Measurements from ENCODE around the gene HMOX1.

DNA sequence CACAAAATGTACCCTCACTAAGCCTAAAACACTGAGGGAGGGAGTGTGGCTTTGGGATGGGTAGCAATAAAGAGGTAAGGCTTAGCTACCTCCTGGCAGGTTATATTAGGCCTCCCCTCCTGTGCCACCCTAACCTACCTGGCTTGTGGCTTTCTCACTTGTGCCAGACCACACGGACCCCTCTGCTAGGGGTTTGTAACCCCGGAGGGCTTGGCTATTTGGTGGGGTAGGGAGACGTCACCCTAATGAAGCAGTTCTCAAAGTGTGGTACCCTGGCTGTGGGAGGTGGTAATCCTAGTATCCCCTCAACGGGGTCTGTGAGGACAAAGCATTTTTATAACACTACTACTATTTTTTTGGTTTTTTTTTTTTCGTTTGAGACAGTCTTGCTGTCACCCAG lies 10.0 kb downstream of the HMOX1 start:
- TF ChIP-seq, protein P1, sequence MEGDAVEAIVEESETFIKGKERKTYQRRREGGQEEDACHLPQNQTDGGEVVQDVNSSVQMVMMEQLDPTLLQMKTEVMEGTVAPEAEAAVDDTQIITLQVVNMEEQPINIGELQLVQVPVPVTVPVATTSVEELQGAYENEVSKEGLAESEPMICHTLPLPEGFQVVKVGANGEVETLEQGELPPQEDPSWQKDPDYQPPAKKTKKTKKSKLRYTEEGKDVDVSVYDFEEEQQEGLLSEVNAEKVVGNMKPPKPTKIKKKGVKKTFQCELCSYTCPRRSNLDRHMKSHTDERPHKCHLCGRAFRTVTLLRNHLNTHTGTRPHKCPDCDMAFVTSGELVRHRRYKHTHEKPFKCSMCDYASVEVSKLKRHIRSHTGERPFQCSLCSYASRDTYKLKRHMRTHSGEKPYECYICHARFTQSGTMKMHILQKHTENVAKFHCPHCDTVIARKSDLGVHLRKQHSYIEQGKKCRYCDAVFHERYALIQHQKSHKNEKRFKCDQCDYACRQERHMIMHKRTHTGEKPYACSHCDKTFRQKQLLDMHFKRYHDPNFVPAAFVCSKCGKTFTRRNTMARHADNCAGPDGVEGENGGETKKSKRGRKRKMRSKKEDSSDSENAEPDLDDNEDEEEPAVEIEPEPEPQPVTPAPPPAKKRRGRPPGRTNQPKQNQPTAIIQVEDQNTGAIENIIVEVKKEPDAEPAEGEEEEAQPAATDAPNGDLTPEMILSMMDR (optimal IDR thresholded peaks at IDR 0.05 in 1 of 3, IDR thresholded peaks at IDR 0.05 in 1 of 3, conservative IDR thresholded peaks at IDR 0.05 in 1 of 3; ENCODE audit: extremely low read depth in 1 of 3, insufficient read depth in 2 of 3, low read length in 3 of 3), result no peak
- no peak for TF ChIP-seq EZH2 (IDR thresholded peaks at IDR 0.05; ENCODE audit: low read length)
